Measurements from ENCODE around the gene RAD21L1. TPM values are rescaled to one million over a fixed set of nuclear protein-coding genes. Genes with fewer than 3 reads are reported as not detected.

The RAD21L1 gene
- total and polyA plus RNA-seq, 2 of the 8 experiments (the other 6 are each of a cell fraction or from before 2014, with no cell fraction given): 0.06 to 0.26 TPM

DNA sequence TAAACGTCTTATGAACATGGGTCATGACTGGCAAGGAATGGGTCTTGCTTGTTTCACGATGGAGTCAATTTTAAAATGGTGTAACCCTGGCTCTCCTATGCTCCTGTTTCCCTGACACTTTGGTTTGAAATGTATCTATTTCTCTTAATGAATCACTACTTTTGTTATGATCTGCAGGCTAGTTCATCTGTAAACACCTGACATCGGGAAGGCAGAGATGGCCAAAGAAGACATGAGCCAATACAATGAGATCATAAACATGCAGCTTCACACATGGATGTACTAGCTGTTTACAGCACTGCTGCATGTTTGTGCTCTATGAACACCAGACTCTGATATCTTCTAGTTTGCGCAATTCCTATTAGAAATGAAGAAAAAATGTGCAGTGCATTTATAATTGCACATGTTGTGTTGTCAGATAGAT lies 11.0 kb upstream of the RAD21L1 start:
- no peak overlapping the region for H3K4ac ChIP-seq (replicated peaks; ENCODE audit: insufficient read length, low read depth, low read length)
- H3K36me3 ChIP-seq (ENCODE audit: control insufficient read depth in 2 of 4, insufficient read depth in 4 of 4, low read length in 3 of 4): no peaks in the 10 kb centered on the region
- H2AK5ac ChIP-seq (ENCODE audit: low read depth, low read length): no peak overlapping the region
- H2BK5ac ChIP-seq (ENCODE audit: low read depth, low read length): no peak overlapping the region
- H3K4me2 ChIP-seq (ENCODE audit: insufficient read depth in 1 of 2, low read depth in 2 of 2, low read length in 2 of 2): no peak overlapping the region
- DNase-seq (ENCODE audit: low read depth in 1 of 2, low spot score in 2 of 2) (no peak), FAIRE-seq (no peak)
- no peaks in the 10 kb centered on the region for H3K79me2 ChIP-seq (ENCODE audit: control insufficient read depth in 1 of 2, insufficient read depth in 2 of 2, low read length in 2 of 2)
- 91% methylated on average over 4 of the region's 4 CpGs; no CpG with 5 or more reads in 1 of the 2 experiments for WGBS, 2 experiments (ENCODE audit: extremely low coverage in 1 of 2, insufficient coverage in 1 of 2, insufficient read length in 1 of 2, insufficient replicate concordance in 2 of 2, low coverage in 1 of 2, low lambda C conversion rate in 2 of 2, missing lambda C conversion rate in 1 of 2)
- H3K14ac ChIP-seq (ENCODE audit: insufficient read length): no peak overlapping the region
- H3K23me2 ChIP-seq (ENCODE audit: low read depth, low read length): no peaks in the 10 kb centered on the region
- no peaks in the 10 kb centered on the region for H3K9me3 ChIP-seq (ENCODE audit: insufficient read depth in 2 of 2, low read depth in 1 of 2, low read length in 1 of 2)
- no peak overlapping the region for H4K8ac ChIP-seq (ENCODE audit: extremely low read depth, insufficient read depth, low read length)
- no peak overlapping the region for H3K56ac ChIP-seq (replicated peaks; ENCODE audit: insufficient read length, low read depth, low read length)
- H3K9ac ChIP-seq (replicated peaks in 1 of 4; ENCODE audit: extremely low read depth in 1 of 4, low read depth in 3 of 4, low read length in 3 of 4): no peak overlapping the region
- no peaks in the 10 kb centered on the region for H3K79me1 ChIP-seq (ENCODE audit: low read depth, low read length)
- no peak overlapping the region for H2BK12ac ChIP-seq (ENCODE audit: low read depth, low read length)
- H3K4me1 ChIP-seq (replicated peaks in 1 of 4; ENCODE audit: control insufficient read depth in 3 of 4, insufficient read depth in 4 of 4, low read length in 3 of 4): peaks cover 0 to 10% (median 0%) of the 10 kb centered on the region in 4 experiments; a peak in 3 of 7 replicates
- CTCF ChIA-PET (ENCODE audit: partially characterized antibody): interaction anchor here (0.7 kb wide), 1 partner anchor 520 kb away, joined by 3 read pairs; no protein-coding TSS in a partner anchor
- H2BK120ac ChIP-seq (replicated peaks; ENCODE audit: low read depth, low read length): no peak overlapping the region
- no peak overlapping the region for H2BK15ac ChIP-seq (ENCODE audit: low read length)
- H4K91ac ChIP-seq (replicated peaks; ENCODE audit: insufficient read length, low read length): no peak overlapping the region
- no peak overlapping the region for H2BK20ac ChIP-seq (ENCODE audit: low read length)
- H4K20me1 ChIP-seq (replicated peaks in 1 of 2; ENCODE audit: control insufficient read depth in 1 of 2, insufficient read depth in 2 of 2, low read length in 2 of 2): no peaks in the 10 kb centered on the region
- TF ChIP-seq ASH2L (IDR thresholded peaks at IDR 0.05; ENCODE audit: low read length) (no peak), TBP (IDR thresholded peaks at IDR 0.05; ENCODE audit: low read depth, low read length) (no peak), HDAC2 (IDR thresholded peaks at IDR 0.05; ENCODE audit: borderline replicate concordance in 1 of 2, low read depth in 2 of 2, low read length in 2 of 2) (no peak), CEBPB (IDR thresholded peaks at IDR 0.05; ENCODE audit: low read depth, low read length) (no peak), KDM5A (IDR thresholded peaks at IDR 0.05; ENCODE audit: low read length) (no peak)
- TF ChIP-seq, protein P1, sequence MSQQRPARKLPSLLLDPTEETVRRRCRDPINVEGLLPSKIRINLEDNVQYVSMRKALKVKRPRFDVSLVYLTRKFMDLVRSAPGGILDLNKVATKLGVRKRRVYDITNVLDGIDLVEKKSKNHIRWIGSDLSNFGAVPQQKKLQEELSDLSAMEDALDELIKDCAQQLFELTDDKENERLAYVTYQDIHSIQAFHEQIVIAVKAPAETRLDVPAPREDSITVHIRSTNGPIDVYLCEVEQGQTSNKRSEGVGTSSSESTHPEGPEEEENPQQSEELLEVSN (IDR thresholded peaks at IDR 0.05): no peak
- no peak overlapping the region for H3K18ac ChIP-seq (ENCODE audit: extremely low read depth, low read length)
- no peak overlapping the region for H3K27ac ChIP-seq (ENCODE audit: low read depth, low read length)
- H2AFZ ChIP-seq (ENCODE audit: low read length): no peak overlapping the region
- 0 out of 7 replicates have a peak, but pooled peaks cover 0 to 3% (median 0%) of the 10 kb centered on the region in 4 experiments for H3K27me3 ChIP-seq (replicated peaks in 1 of 4; ENCODE audit: control insufficient read depth in 3 of 4, extremely low read depth in 1 of 4, insufficient read depth in 3 of 4, low read length in 3 of 4)
- POLR2A ChIA-PET (ENCODE audit: partially characterized antibody): no interaction called here
- no peak overlapping the region for H3K4me3 ChIP-seq (ENCODE audit: extremely low read depth in 1 of 4, insufficient read depth in 2 of 4, low read depth in 3 of 4, low read length in 4 of 4)
- H3K23ac ChIP-seq (ENCODE audit: insufficient read length): no peak overlapping the region
- H4K5ac ChIP-seq (ENCODE audit: insufficient read length, low read depth, low read length): no peak overlapping the region

All from H1 (cell line).